Measurements from ENCODE around the gene ENPEP. TPM values are rescaled to one million over a fixed set of nuclear protein-coding genes. Genes with fewer than 3 reads are reported as not detected.

ENPEP gene
- total RNA-seq, 1 experiment from 2014 or later, result 5.6 TPM

DNA sequence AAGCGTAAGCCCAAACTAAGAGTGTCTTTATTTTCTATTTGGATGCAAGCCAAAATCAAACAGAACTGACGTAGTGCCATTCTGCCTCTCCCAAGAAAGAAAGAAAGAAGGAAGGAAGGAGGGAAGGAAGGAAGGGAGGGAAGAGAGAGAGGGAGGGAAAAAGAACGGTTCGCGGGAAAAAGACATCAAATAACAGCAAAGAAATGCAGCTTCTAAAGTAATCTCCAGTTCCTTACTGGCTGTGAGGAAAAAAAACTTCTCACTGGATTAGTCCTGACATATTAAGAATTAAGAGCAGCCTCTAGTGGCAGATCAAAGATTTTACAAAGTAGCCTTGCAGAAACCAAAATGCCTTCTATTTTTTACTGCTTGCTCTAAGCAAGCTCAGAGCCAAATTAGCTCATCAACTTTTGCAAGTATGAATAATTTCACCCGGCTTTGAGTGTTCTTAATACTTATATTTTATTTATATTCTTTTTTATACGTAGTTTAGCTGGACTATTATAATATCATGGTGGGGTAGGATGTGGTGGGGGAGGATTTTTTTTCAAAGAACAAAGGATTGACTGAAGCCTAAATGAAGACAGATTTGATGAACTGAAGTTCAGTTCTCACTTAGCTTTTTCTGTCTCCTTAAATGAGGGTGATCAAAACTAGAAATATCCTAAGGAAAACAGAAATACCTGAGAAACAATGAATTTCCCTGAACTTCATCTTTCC is 110.3 kb downstream of the ENPEP start:
- intact Hi-C loops (cut with micrococcal nuclease; ENCODE audit: unreplicated experiment), result loop anchor here (1.0 to 5.0 kb wide), 2 partner anchors 70 to 244 kb away; no protein-coding TSS in a partner anchor
- BruUV-seq (replicated peaks), result no TSS peak
- POLR2A ChIA-PET, result no interaction called here
- no peak overlapping the region for H3K4me3 ChIP-seq (ENCODE audit: low read depth, low read length)
- H3K9me3 ChIP-seq, result no peaks in the 10 kb centered on the region
- TF ChIP-seq, protein P1, sequence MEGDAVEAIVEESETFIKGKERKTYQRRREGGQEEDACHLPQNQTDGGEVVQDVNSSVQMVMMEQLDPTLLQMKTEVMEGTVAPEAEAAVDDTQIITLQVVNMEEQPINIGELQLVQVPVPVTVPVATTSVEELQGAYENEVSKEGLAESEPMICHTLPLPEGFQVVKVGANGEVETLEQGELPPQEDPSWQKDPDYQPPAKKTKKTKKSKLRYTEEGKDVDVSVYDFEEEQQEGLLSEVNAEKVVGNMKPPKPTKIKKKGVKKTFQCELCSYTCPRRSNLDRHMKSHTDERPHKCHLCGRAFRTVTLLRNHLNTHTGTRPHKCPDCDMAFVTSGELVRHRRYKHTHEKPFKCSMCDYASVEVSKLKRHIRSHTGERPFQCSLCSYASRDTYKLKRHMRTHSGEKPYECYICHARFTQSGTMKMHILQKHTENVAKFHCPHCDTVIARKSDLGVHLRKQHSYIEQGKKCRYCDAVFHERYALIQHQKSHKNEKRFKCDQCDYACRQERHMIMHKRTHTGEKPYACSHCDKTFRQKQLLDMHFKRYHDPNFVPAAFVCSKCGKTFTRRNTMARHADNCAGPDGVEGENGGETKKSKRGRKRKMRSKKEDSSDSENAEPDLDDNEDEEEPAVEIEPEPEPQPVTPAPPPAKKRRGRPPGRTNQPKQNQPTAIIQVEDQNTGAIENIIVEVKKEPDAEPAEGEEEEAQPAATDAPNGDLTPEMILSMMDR (IDR thresholded peaks at IDR 0.05; ENCODE audit: insufficient read depth in 1 of 2, low read depth in 1 of 2, low read length in 1 of 2, severe bottlenecking in 1 of 2, unreplicated experiment in 1 of 2), result peak; percentile 40 to 52
- H3K36me3 ChIP-seq (ENCODE audit: control insufficient read depth, insufficient read depth, low read length), result no peaks in the 10 kb centered on the region
- CTCF ChIA-PET, result interaction anchor here (0.6 kb wide), 1 partner anchor 380 kb away, joined by 3 read pairs; no protein-coding TSS in a partner anchor
- no peaks in the 10 kb centered on the region for H3K4me1 ChIP-seq
- H3K36me3 Mint-ChIP-seq (ENCODE audit: insufficient read depth, unreplicated experiment), result no peaks in the 10 kb centered on the region
- no peaks in the 10 kb centered on the region for H3K9me3 Mint-ChIP-seq (ENCODE audit: unreplicated experiment)
- no peaks in the 10 kb centered on the region for H3K27me3 ChIP-seq (replicated peaks; ENCODE audit: control insufficient read depth, insufficient read depth, low read length)
- no peaks in the 10 kb centered on the region for H3K4me1 Mint-ChIP-seq (ENCODE audit: low read depth, unreplicated experiment)
- peak in 1 of 2 experiments; percentile 6 for DNase-seq
- no peaks in the 10 kb centered on the region for H3K27me3 Mint-ChIP-seq (ENCODE audit: insufficient read depth, unreplicated experiment)
- H3K4me3 Mint-ChIP-seq (ENCODE audit: unreplicated experiment), result no peak overlapping the region
- H3K27ac Mint-ChIP-seq (ENCODE audit: unreplicated experiment), result no peak overlapping the region

DNA sequence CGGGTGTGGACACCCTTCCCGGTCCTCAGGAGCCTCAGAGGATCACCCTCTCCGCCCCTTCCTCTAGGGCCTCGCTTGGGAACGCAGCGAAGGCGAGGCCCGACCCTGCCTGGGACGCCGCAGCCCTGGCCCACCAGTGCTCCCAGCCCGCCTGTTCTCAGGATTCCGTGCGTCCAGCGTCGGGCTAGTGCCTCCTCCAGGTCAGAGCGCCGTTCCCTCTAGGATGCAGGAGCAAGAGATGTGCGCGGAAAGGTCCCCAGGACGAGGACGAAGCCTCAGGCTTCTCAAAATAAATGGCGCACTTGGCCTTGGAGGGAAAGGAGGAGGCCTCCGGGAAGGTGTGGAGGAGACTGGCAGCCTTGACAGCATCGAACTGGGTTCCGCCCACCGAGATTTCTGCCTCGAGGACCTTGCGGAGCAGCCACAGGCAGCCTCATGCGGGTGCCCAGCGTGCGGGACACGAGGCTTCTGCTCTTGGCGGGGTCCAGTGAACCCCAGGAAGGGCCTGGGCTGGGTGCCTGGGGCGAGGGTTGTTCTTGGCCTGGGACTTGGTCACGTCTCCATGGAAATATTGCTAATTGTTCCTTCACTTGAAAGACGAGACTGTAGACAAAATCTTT is 111.8 kb downstream of the ENPEP start:
- H3K27me3 Mint-ChIP-seq (ENCODE audit: insufficient read depth, unreplicated experiment), result no peaks in the 10 kb centered on the region
- intact Hi-C loops (cut with micrococcal nuclease; ENCODE audit: unreplicated experiment), result loop anchor here (5.0 kb wide), 1 partner anchor 245 kb away; no protein-coding TSS in a partner anchor
- BruUV-seq (replicated peaks), result no TSS peak

DNA sequence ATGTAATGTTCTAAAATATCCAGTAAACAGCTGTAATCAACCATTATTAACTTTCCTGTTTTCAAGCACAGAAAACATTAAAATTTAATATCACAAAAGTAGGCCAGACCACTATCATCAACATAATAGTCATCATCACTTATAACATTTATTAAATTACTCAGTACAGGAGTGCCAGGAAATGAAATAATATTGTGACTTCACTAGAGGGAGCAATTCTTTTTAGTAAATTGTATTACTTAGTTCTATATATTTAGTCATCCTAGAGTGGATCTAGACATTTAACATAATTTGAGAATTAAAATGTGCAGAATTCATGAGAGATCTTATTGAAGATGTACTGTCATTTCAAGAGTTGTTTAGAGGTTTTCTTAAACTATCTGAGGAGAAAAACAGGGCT is 113.3 kb downstream of the ENPEP start:
- Histone ChIP-seq H3K9me3 (no peaks in the 10 kb centered on the region; the same call in 1 of the 2 replicates), H3K4me1 (no peaks in the 10 kb centered on the region), H3K4me3 (ENCODE audit: low read depth, low read length) (no peak overlapping the region), H3K27me3 (replicated peaks; ENCODE audit: control insufficient read depth, insufficient read depth, low read length) (no peaks in the 10 kb centered on the region), H3K36me3 (ENCODE audit: control insufficient read depth, insufficient read depth, low read length) (no peaks in the 10 kb centered on the region)
- TF ChIP-seq, protein P1 (IDR thresholded peaks at IDR 0.05; ENCODE audit: insufficient read depth in 1 of 2, low read depth in 1 of 2, low read length in 1 of 2, severe bottlenecking in 1 of 2, unreplicated experiment in 1 of 2), result peak in 1 of 2 experiments; percentile 37
- no TSS peak for BruUV-seq (replicated peaks)
- no peak overlapping the region for H3K27ac Mint-ChIP-seq (ENCODE audit: unreplicated experiment)
- H3K4me3 Mint-ChIP-seq (ENCODE audit: unreplicated experiment), result no peak overlapping the region
- no peak for DNase-seq
- no peaks in the 10 kb centered on the region for H3K36me3 Mint-ChIP-seq (ENCODE audit: insufficient read depth, unreplicated experiment)
- H3K27me3 Mint-ChIP-seq (ENCODE audit: insufficient read depth, unreplicated experiment), result no peaks in the 10 kb centered on the region
- no peaks in the 10 kb centered on the region for H3K9me3 Mint-ChIP-seq (ENCODE audit: unreplicated experiment)
- ChIA-PET CTCF (no interaction called here), POLR2A (no interaction called here)
- intact Hi-C loops (cut with micrococcal nuclease; ENCODE audit: unreplicated experiment), result loop anchor here (1.0 to 5.0 kb wide), 2 partner anchors 247 to 381 kb away; no protein-coding TSS in a partner anchor
- H3K4me1 Mint-ChIP-seq (ENCODE audit: low read depth, unreplicated experiment), result no peaks in the 10 kb centered on the region

More for the DNA sequence above, 111.8 kb downstream of the ENPEP start:
- Mint-ChIP-seq H3K4me3 (ENCODE audit: unreplicated experiment) (no peak overlapping the region), H3K36me3 (ENCODE audit: insufficient read depth, unreplicated experiment) (no peaks in the 10 kb centered on the region), H3K9me3 (ENCODE audit: unreplicated experiment) (no peaks in the 10 kb centered on the region), H3K4me1 (ENCODE audit: low read depth, unreplicated experiment) (no peaks in the 10 kb centered on the region), H3K27ac (ENCODE audit: unreplicated experiment) (no peak overlapping the region)
- TF ChIP-seq, protein P1 (IDR thresholded peaks at IDR 0.05; ENCODE audit: insufficient read depth in 1 of 2, low read depth in 1 of 2, low read length in 1 of 2, severe bottlenecking in 1 of 2, unreplicated experiment in 1 of 2), result no peak
- H3K36me3 ChIP-seq (ENCODE audit: control insufficient read depth, insufficient read depth, low read length), result no peaks in the 10 kb centered on the region
- H3K27me3 ChIP-seq (replicated peaks; ENCODE audit: control insufficient read depth, insufficient read depth, low read length), result no peaks in the 10 kb centered on the region
- POLR2A ChIA-PET, result no interaction called here
- no peak overlapping the region for H3K4me3 ChIP-seq (ENCODE audit: low read depth, low read length)
- CTCF ChIA-PET, result no interaction called here
- H3K9me3 ChIP-seq, result no peaks in the 10 kb centered on the region
- no peaks in the 10 kb centered on the region for H3K4me1 ChIP-seq
- DNase-seq, result no peak
